GM12865 (cell line): ENCODE data around the gene TXNDC2.

Experiments used
- DNase-seq: peaks from one replicate; pipeline ENCODE4 v3.0.0; 2010; ENCODE audit warnings: low read depth
- H3K4me3 ChIP-seq: 2 replicates; pipeline ENCODE4 v1.5.1; 2011; ENCODE audit warnings: mild to moderate bottlenecking, low read depth, low read length, control low read depth
- CTCF ChIP-seq: IDR thresholded peaks from 2 replicates; pipeline ENCODE4 v1.5.1; 2011; ENCODE audit warnings: low read length, control low read depth, low read depth, inconsistent platforms; ENCODE audit not compliant: insufficient read depth; ENCODE audit errors: missing control alignments

Gene TXNDC2

GRCh38 chr18:9874728-9875127 lies 11.0 kb upstream of the TXNDC2 start:
- no peak for DNase-seq
- no peak for TF ChIP-seq CTCF

GRCh38 chr18:9876212-9876866 lies 9.4 kb upstream of the TXNDC2 start:
- TF ChIP-seq CTCF = no peak
- no peak for DNase-seq
- H3K4me3 ChIP-seq = no peak overlapping the region

More at GRCh38 chr18:9874728-9875127, 11.0 kb upstream of the TXNDC2 start:
- H3K4me3 ChIP-seq = no peak overlapping the region

- no peak for TF ChIP-seq CTCF
- DNase-seq = peak; percentile 26
- H3K4me3 ChIP-seq = no peak overlapping the region
Observed at GRCh38 chr18:9876867-9877654, 8.7 kb upstream of the TXNDC2 start.

GRCh38 chr18:9877655-9878014 lies 8.1 kb upstream of the TXNDC2 start:
- H3K4me3 ChIP-seq = no peak overlapping the region
- no peak for DNase-seq
- TF ChIP-seq CTCF = no peak

- H3K4me3 ChIP-seq = no peak overlapping the region
- TF ChIP-seq CTCF = no peak
- no peak for DNase-seq
Observed at GRCh38 chr18:9878095-9878494, 7.7 kb upstream of the TXNDC2 start.

GRCh38 chr18:9878783-9879242 lies 7.0 kb upstream of the TXNDC2 start:
- H3K4me3 ChIP-seq = no peak overlapping the region
- TF ChIP-seq CTCF = no peak
- DNase-seq = no peak
